DMS79 (cell line): ENCODE data around the gene GSTA2.
"Not testable (repeated sequence)": the region's sequence is repeated elsewhere in the genome, so short reads cannot be mapped to it uniquely, and the experiment has no call there.

Source experiments
- DNase-seq: peaks from one replicate; lab custom pipeline; 2025; lab: John Stamatoyannopoulos, UW

The GSTA2 gene

GRCh38 chr6:52763322-52763916 lies at the start of gene GSTA2:
TSS of gene GSTA2 (minus strand) at chr6:52763475. CDS start at chr6:52757947, 5,528 bp downstream.
- DNase-seq: not testable (repeated sequence)

DNA sequence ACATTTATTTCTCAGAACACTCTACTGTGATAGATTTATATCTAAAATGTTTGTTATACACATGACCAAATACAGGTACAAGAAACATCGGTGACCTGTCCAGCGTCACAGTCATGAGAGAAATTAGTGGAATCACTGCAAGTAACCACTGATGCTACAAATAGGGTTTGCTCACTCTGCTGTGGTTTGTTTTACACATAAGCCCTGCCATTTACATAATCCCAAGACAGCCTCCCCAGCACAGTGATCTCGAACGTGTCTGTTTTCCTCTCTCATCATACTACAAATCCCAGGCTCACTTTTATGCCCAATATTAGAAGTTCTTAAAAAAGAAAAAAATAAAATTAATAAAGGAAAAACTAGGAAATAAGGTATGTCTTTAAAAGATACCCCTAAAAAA lies 46.5 kb upstream of the GSTA2 start:
- DNase-seq: not testable (repeated sequence)

DNA sequence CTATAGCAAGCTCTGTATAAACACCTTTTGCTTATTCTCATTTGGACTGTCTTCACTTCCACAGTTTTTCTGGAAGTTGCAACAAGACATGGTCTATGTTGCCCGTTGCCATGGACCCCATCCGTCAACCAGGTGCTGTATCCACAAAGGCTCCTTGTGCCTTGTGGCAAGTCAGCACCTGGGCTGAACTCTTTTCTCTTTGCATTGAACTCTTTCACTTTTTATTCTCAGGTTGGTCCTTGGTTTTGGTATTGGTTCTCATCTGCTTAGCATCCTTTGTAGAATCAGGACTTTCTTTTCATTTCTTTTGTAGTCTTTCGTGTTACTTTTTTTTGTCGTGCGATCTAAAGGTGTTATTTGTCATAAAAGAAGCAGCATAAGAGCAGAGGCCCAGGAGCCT lies 45.4 kb upstream of the GSTA2 start:
- no peak for DNase-seq

DNA sequence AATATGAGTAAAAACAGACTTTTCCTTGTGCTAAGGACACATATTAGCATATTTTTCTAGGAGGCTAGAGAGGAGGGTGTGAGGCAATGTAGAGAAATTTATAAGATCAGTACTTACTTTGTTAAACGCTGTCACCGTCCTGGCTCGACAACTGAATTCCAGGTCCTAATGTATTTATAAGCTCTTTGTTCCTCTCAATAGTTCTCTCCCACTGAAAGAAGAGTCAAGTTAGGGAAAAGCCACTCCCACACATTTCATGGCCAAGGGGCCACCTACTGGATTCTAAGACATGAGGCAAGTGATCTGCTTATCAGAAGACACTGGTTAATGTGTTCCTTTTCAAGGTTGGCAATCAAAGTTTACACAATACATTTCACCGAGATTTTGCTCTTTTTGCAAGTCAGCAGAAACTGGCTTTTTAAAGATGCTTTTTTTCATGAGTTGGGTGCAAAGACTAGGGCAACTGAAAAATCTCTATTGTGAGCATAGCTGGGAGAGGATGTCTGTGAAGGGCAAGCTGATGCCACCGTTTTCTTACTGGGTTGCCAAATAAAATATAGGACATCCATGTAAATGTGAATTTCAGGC lies 40.5 kb upstream of the GSTA2 start, which contains the start of gene GSTA1:
Gene GSTA1 (minus strand): TSS at position 149 of the 588 bp plus-strand sequence. CDS start 4,549 bp downstream, outside the sequence.
- not testable (repeated sequence) for DNase-seq

GRCh38 chr6:52802806-52803205 lies 39.5 kb upstream of the GSTA2 start:
- no peak for DNase-seq

DNA sequence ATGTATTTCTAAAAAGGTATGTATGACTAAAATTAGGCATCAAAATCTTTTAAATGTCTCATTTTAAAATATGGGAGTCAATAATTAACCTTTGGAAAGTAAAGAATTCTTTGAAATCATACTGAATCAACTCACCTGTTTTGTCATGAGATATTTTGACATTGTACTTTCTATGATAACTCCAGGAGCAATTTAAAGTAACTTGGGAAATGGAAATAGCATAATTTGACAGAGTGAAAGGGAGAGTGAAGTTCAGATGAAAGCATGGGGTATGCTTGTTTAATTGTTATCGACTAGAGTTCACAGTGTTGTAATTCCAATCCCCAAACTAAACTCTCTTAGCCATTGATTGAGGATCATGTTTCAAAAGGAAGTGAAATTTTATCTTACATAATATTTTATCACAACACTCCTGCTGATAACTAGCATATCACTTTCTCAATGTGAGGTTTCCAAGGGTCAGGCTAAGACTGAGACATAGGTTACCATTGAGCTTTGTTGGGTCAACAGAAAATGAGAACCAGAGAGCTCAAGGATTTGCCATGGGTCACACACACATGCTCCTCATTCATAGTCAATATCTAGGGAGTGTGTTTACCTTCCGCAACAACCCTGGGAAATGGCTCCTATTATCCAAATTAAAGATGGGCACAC lies 38.0 kb upstream of the GSTA2 start:
- no peak for DNase-seq

DNA sequence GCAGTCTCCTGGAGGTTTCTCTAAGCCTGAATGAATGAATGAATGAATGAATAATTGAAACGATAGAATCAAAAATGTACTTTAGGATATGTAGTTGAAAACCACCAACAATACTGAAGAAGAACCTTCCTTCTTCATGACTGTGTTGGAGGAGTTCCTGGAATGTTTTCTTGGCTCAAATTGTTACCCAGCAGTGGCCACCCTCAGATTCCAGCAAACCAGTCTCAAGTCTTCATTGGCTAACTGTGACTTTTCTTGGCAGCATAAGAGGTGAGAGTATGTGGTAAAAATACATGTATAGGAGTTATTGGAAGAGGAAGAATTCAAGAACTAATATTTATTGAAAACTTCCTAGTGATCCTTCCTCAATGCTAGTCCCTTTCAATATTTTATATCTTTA lies 36.0 kb upstream of the GSTA2 start:
- DNase-seq: not testable (repeated sequence)

GRCh38 chr6:52794366-52794765 lies 31.1 kb upstream of the GSTA2 start:
- not testable (repeated sequence) for DNase-seq

- no peak for DNase-seq
These were observed 27.6 kb upstream of the GSTA2 start for GRCh38 chr6:52790861-52791260.

GRCh38 chr6:52789658-52790057 lies 26.4 kb upstream of the GSTA2 start:
- not testable (repeated sequence) for DNase-seq

DNA sequence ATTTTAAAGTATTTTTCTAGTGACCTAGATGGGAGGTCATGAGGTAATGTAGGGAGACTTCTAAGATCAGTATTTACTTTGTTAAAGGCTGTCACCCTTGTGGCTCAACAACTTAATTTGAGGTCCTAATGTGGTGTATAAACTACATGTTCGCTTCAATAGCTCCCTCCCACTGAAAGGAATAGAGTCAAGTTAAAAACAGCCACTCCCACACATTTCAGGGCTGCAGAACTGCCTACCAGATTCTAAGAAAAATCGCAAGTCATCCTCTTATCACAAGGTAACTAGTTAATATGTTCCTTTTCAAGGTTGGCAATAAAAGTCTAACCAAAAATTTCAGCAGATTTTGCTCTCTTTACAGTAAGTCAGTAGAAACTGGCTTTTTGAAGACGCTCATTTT lies 25.2 kb upstream of the GSTA2 start:
- no peak for DNase-seq

DNA sequence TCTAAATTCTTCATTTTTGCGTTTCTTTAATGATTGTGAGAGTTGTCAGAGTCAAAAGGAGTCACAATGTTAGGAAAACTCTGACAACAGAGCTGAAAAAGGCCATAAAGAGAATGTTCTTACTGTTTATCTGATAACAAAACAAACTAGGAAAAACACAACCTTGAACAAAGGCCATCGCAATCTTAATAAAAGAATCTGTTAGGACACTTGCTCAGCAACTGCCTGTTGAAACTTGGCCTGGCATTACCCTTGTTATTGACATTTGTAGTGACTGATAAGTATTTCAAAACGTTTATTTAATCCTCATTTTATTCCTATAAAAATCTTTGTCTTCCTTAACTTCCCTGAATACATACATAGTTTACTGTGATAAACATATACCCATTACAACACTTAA lies 24.6 kb upstream of the GSTA2 start:
- no peak for DNase-seq

DNA sequence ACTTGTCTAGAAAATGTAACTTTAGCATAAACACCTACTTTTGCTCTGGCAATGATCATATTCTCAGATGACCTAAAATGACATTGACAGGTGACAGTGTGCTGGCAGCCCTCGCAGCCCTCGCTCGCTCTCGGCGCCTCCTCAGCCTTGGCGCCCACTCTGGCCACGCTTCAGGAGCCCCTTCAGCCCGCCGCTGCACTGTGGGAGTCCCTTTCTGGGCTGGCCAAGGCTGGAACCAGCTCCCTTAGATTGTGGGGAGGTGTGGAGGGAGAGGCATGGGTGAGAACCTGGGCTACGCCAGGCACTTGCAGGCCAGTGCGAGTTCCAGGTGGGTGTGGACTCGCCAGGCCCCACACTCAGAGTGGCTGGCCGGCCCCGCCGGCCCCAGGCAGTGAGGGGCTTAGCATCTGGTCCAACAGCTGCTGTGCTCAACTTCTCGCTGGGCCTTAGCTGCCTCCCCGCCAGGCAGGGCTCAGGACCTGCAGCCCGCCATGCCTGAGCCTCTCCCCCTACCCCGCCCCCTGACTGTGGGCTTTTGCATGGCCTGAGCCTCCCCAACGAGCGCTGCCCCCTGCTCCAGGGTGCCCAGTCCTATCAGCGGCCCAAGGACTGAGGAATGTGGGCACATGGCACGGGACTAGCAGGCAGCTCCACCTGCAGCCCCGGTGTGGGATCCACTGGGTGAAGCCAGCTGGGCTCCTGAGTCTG lies 23.1 kb upstream of the GSTA2 start:
- DNase-seq: no peak

GRCh38 chr6:52782696-52783274 lies 19.5 kb upstream of the GSTA2 start:
- DNase-seq: not testable (repeated sequence)

GRCh38 chr6:52782209-52782608 lies 18.9 kb upstream of the GSTA2 start:
- not testable (repeated sequence) for DNase-seq

DNA sequence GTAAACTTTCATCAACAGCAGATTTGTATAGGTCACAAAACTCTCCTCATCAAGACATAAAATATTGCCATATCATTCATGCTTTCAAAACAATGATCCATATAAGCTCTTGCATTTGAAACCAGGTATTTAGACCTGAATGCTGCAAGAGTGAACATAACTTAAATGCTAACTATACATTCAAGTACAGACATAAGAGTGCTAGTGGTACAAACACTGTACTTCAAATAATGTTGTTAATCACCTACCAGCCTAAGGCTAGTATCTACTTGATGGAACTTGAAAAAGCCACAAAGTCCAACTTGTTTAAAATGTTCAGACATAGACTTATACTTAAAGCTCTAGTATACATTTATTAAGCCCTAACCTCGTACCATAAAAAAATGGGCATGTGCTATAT lies 16.0 kb upstream of the GSTA2 start:
- DNase-seq: no peak

DNA sequence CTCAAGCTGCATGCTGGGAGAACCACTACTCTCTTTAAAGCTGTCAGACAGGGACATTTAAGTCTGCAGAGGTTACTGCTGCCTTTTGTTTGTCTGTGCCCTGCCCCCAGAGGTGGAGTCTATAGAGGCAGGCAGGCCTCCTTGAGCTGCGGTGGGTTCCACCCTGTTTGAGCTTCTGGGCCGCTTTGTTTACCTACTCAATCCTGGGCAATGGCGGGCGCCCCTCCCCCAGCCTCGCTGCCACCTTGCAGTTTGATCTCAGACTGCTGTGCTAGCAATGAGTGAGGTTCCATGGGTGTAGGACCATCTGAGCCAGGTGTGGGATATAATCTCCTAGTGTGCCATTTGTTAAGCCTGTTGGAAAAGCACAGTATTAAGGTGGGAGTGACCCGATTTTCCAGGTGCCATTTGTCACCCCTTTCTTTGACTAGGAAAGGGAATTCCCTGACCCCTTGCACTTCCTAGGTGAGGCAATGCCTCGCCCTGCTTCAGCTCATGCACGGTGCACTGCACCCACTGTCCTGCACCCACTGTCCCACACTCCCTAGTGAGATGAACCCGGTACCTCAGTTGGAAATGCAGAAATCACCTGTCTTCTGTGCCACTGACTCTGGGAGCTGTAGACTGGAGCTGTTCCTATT lies 13.6 kb upstream of the GSTA2 start:
- not testable (repeated sequence) for DNase-seq

DNA sequence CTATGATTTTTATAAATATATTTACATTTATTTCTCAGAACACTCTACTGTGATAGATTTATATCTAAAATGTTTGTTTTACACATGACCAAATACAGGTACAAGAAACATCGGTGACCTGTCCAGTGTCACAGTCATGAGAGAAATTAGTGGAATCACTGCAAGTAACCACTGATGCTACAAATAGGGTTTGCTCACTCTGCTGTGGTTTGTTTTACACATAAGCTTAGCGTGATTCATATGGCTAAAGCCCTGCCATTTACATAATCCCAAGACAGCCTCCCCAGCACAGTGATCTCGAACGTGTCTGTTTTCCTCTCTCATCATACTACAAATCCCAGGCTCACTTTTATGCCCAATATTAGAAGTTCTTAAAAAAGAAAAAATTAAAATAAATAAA lies 6.1 kb upstream of the GSTA2 start:
- DNase-seq: not testable (repeated sequence)

DNA sequence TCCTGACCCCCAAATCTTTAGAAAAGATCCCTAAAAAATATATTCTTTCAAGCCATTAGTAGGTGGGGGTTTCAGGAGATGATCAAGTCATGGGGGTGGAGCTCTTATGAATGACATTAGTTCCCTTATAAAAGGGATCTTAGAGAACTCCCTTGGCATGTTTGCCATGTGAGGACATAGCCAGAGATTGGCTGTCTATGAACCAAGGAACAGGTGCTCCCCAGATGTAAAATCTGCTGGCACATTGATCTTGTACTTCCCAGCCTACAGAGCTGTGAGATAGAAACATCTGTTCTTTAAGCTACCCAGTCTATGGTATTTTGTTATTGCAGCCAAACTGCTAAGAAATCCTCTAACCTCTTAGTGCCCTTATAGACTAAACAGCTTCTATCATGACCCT lies 4.4 kb upstream of the GSTA2 start:
- DNase-seq: not testable (repeated sequence)

DNA sequence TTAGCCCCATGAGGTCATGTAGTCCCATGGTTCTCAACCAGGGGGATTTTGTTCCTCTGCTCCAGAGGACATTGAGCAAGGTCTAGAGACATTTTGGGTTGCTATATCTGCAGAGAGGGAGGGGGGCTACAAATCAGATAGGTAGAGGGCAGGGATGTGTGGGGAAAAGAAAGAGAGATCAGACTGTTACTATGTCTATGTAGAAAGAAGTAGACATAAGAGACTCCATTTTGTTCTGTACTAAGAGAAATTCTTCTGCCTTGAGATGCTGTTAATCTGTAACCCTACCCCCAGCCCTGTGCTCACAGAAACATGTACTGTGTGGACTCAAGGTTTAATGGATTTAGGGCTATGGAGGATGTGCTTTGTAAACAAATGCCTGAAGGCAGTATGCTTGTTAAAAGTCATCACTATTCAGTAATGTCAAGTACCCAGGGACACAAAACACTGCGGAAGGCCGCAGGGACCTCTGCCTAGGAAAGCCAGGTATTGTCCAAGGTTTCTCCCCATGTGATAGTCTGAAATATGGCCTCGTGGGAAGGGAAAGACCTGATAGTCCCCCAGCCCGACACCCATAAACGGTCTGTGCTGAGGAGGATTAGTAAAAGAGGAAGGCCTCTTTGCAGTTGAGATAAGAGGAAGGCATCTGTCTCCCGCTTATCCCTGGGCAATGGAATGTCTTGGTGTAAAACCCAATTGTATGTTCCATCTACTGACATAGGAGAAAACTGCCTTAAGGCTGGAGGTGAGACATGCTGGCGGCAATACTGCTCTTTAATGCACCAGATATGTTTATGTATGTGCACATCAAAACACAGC lies 1.4 kb downstream of the GSTA2 start:
- not testable (repeated sequence) for DNase-seq
